ENCODE measurements around the gene SOX12. TPM values are rescaled to one million over a fixed set of nuclear protein-coding genes. Genes with fewer than 3 reads are reported as not detected.

Gene SOX12
- total and polyA plus RNA-seq, 4 donors = 0.67 to 4.2 (median 1.7) TPM

- H3K4me1 ChIP-seq (ENCODE audit: control insufficient read depth in 4 of 4, insufficient read depth in 4 of 4, low read length in 3 of 4) = peaks cover 0 to 5% (median 2%) of the 10 kb centered on the region in 4 donors
- no peak for DNase-seq (ENCODE audit: low spot score)
- 77% methylated on average over 11 of the region's 11 CpGs for WGBS
- no peak overlapping the region for H3K27ac ChIP-seq (ENCODE audit: low read depth in 1 of 2, low read length in 2 of 2)
- H3K36me3 ChIP-seq (ENCODE audit: control insufficient read depth in 4 of 4, insufficient read depth in 3 of 4, low read depth in 1 of 4, low read length in 3 of 4) = peaks cover 0 to 4% (median 0%) of the 10 kb centered on the region in 4 donors
- no peak overlapping the region for H3K4me3 ChIP-seq (ENCODE audit: low read depth in 1 of 3, low read length in 3 of 3)
- TF ChIP-seq CTCF (IDR thresholded peaks at IDR 0.05; ENCODE audit: low read depth, low read length, missing input control) (no peak), FOXA2 (IDR thresholded peaks at IDR 0.05) (no peak), ZBTB33 (IDR thresholded peaks at IDR 0.05) (no peak), YY1 (IDR thresholded peaks at IDR 0.05) (no peak), EGR1 (IDR thresholded peaks at IDR 0.05; ENCODE audit: low read depth in 2 of 2) (no peak), RXRA (IDR thresholded peaks at IDR 0.05) (no peak), REST (IDR thresholded peaks at IDR 0.05) (no peak), SP1 (IDR thresholded peaks at IDR 0.05) (no peak), ATF3 (IDR thresholded peaks at IDR 0.05) (no peak), HNF4A (conservative IDR thresholded peaks at IDR 0.05) (no peak), MAX (IDR thresholded peaks at IDR 0.05) (no peak), TAF1 (conservative IDR thresholded peaks at IDR 0.05) (no peak), JUND (IDR thresholded peaks at IDR 0.05) (no peak), RAD21 (IDR thresholded peaks at IDR 0.05) (no peak), FOXA1 (IDR thresholded peaks at IDR 0.05) (no peak)
- H3K27me3 ChIP-seq (ENCODE audit: control insufficient read depth in 4 of 4, insufficient read depth in 4 of 4, low read length in 3 of 4) = no peaks in the 10 kb centered on the region
- H3K9ac ChIP-seq (ENCODE audit: low read depth in 1 of 2, low read length in 2 of 2) = no peak overlapping the region
- no peaks in the 10 kb centered on the region for H3K9me3 ChIP-seq (ENCODE audit: control insufficient read depth in 4 of 4, low read length in 3 of 4)
Measured at GRCh38 chr20:305745-306144, 19.6 kb upstream of the SOX12 start.

GRCh38 chr20:308427-309038, 16.8 kb upstream of the SOX12 start:
- 82% methylated on average over 7 of the region's 7 CpGs for WGBS
- H3K4me1 ChIP-seq (ENCODE audit: control insufficient read depth in 4 of 4, insufficient read depth in 4 of 4, low read length in 3 of 4) = no peaks in the 10 kb centered on the region
- H3K27ac ChIP-seq (ENCODE audit: low read depth in 1 of 2, low read length in 2 of 2) = no peak overlapping the region
- TF ChIP-seq FOXA2 (IDR thresholded peaks at IDR 0.05) = no peak
- no peak for TF ChIP-seq HNF4G (IDR thresholded peaks at IDR 0.05)
- no peak for TF ChIP-seq RXRA (IDR thresholded peaks at IDR 0.05)
- TF ChIP-seq NR2F2 (IDR thresholded peaks at IDR 0.05) = no peak
- TF ChIP-seq SP1 (IDR thresholded peaks at IDR 0.05) = no peak
- no peaks in the 10 kb centered on the region for H3K27me3 ChIP-seq (ENCODE audit: control insufficient read depth in 4 of 4, insufficient read depth in 4 of 4, low read length in 3 of 4)
- H3K36me3 ChIP-seq (ENCODE audit: control insufficient read depth in 4 of 4, insufficient read depth in 3 of 4, low read depth in 1 of 4, low read length in 3 of 4) = no peaks in the 10 kb centered on the region
- no peak overlapping the region for H3K9ac ChIP-seq (ENCODE audit: low read depth in 1 of 2, low read length in 2 of 2)
- H3K9me3 ChIP-seq (ENCODE audit: control insufficient read depth in 4 of 4, low read length in 3 of 4) = no peaks in the 10 kb centered on the region
- no peak for DNase-seq (ENCODE audit: low spot score)
- no peak overlapping the region for H3K4me3 ChIP-seq (ENCODE audit: low read depth in 1 of 3, low read length in 3 of 3)

Measured in liver (tissue), 9 donors.